Activated CD8-positive, alpha-beta memory T cell treated with anti-CD3 and anti-CD28 coated beads, Interleukin-2, amount 10 ng/mL, durations not matched to agents 7 days and 5 days (primary cell): ENCODE measurements around the gene TOP3A. TPM values are rescaled to one million over a fixed set of nuclear protein-coding genes. Genes with fewer than 3 reads are reported as not detected.

Experiments
- ATAC-seq: fragments of 150-1000 bp; cut with Tn5 transposase; one replicate; pipeline ENCODE4 v1.10.0; 2021; ENCODE audit warnings: moderate library complexity
- CTCF ChIA-PET: fragments of 350-600 bp; sonication (Branson Sonifier 250); formaldehyde crosslinking; loops from one replicate; lab custom pipeline; 2021; ENCODE audit warnings: antibody characterized with exemption; lab: Charles Lee
- DNase-seq: peaks from one replicate; pipeline ENCODE4 v3.0.0-alpha.2; 2020
- H3K27ac Mint-ChIP-seq: one replicate; pipeline ENCODE4 v1.8.0; 2021; ENCODE audit warnings: mild to moderate bottlenecking, mixed read lengths
- H3K27me3 Mint-ChIP-seq: one replicate; pipeline ENCODE4 v1.8.0; 2021; ENCODE audit warnings: mixed read lengths
- H3K36me3 Mint-ChIP-seq: one replicate; pipeline ENCODE4 v1.8.0; 2021; ENCODE audit warnings: mild to moderate bottlenecking, mixed read lengths
- H3K4me1 Mint-ChIP-seq: one replicate; pipeline ENCODE4 v1.8.0; 2021; ENCODE audit warnings: mixed read lengths
- H3K4me3 Mint-ChIP-seq: one replicate; pipeline ENCODE4 v1.8.0; 2021; ENCODE audit warnings: mild to moderate bottlenecking, moderate library complexity, mixed read lengths
- H3K9me3 Mint-ChIP-seq: one replicate; pipeline ENCODE4 v1.8.0; 2022; ENCODE audit warnings: low read depth, mixed read lengths
- microRNA-seq: library from miRNA; unstranded; fragments of <30 nt; microRNA quantifications from one replicate; pipeline ENCODE4 v1.2.0, GENCODE V29; 2022
- total RNA-seq, 2 experiments: library from RNA; stranded (reverse); gene quantifications; one replicate each; pipeline ENCODE4 v1.2.3, GENCODE V29; 2021

The TOP3A gene
- total RNA-seq, 2 experiments from 2014 or later = 75.9 to 78.4 TPM

- peaks cover 20% of the 10 kb centered on the region for H3K4me1 Mint-ChIP-seq
- no peak for ATAC-seq
- CTCF ChIA-PET = interaction anchor here (1.4 to 1.5 kb wide), 2 partner anchors 8 to 21 kb away, joined by 3 to 5 read pairs; no protein-coding TSS in a partner anchor
- H3K9me3 Mint-ChIP-seq = no peaks in the 10 kb centered on the region
- H3K4me3 Mint-ChIP-seq = peak overlapping the region; percentile 95
- peak overlapping the region; percentile 87 for H3K27ac Mint-ChIP-seq
- peaks cover 2% of the 10 kb centered on the region for H3K36me3 Mint-ChIP-seq
- no peaks in the 10 kb centered on the region for H3K27me3 Mint-ChIP-seq
- no peak for DNase-seq
Measured at GRCh38 chr17:18226284-18226945, 88.4 kb downstream of the TOP3A start.

DNA sequence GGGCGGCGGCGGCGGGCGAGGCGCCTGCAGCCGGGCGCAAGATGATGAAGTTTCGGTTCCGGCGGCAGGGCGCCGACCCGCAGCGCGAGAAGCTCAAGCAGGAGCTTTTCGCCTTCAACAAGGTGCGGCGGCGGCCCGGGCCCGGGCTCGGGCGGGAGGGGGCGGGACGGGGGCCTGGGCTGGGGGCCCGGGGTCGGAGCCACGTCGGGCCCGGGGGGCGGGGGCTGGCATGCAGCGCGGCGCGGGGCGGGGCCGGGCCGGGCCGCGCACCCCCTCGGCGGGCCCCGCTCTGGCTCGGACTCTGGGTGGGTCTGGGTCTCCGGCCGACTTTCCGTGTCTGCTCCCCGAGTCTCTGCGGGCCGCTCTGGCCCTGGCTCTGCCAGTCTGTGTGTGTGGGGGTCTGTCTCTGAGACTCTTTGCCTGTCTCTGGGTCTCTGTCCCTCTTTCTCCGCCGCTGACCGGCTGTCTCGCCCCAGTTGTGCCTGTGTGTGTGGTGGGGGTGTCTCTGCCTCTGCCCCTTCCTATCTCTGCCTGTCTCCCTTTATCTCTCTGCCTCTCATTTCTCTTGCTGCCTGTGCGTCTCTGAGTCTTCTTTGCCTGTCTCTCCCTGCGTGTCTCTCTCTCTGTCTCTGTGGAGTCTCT is 89.0 kb downstream of the TOP3A start:
- Mint-ChIP-seq H3K4me1 (peaks cover 24% of the 10 kb centered on the region), H3K27ac (peak overlapping the region; percentile 87), H3K27me3 (no peaks in the 10 kb centered on the region), H3K4me3 (peak overlapping the region; percentile 95), H3K36me3 (peaks cover 2% of the 10 kb centered on the region), H3K9me3 (no peaks in the 10 kb centered on the region)
- ATAC-seq (peak; percentile 45), DNase-seq (no peak)
- CTCF ChIA-PET = interaction anchor here (1.1 kb wide), 1 partner anchor 22 kb away, joined by 3 read pairs; no protein-coding TSS in a partner anchor

GRCh38 chr17:18225121-18225641 is 89.6 kb downstream of the TOP3A start, which contains the start of gene LLGL1:
TSS of gene LLGL1 (plus strand) at chr17:18225635. CDS start at chr17:18225683, 48 bp downstream.
- H3K9me3 Mint-ChIP-seq = no peaks in the 10 kb centered on the region
- peak; percentile 99 for ATAC-seq
- H3K27ac Mint-ChIP-seq = peak within 1 kb of the TSS; percentile 87
- DNase-seq = peak; percentile 97
- peak within 1 kb of the TSS; percentile 95 for H3K4me3 Mint-ChIP-seq
- CTCF ChIA-PET = interaction anchor here (1.1 kb wide), 1 partner anchor 22 kb away, joined by 3 read pairs; no protein-coding TSS in a partner anchor
- H3K4me1 Mint-ChIP-seq = peaks cover 25% of the 10 kb centered on the region
- no peaks in the 10 kb centered on the region for H3K27me3 Mint-ChIP-seq
- H3K36me3 Mint-ChIP-seq = peaks cover 2% of the 10 kb centered on the region

DNA sequence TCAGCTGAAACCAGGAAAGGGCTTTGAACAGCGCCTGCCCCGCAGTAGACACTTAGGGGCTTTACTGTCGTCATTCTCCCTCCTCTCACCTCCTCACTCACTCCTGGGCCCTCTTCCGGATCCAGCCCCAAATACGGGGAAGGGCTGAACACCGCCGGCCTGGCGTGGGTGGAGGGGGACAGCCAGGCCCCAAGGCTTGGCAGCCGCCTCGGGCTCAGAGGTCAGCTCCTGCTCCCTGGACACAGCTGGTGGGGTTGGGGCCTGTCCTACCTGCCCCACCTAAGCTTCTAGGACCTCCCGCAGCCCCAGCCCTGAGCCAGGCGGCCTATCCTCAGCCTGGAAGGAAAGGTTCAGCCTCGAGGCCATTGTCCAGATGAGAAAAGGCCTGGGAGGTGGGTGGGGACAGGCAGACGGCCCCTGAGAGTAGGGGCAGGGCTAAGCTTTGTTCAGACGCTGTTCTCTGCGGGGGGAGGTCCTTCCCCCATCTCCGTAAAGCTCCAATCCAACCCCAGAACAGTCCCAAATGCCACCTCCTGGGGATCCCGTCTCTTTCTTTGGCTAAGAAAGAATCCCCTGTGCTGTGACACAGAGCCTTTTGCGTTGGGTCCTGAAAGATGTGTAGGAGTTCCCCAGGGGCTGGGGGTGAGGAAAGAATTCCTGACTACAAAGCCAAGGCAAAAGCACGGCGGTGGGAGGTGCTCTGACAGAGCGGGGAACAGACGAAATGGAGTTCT is 90.2 kb downstream of the TOP3A start:
- H3K27ac Mint-ChIP-seq = peak overlapping the region; percentile 52
- peaks cover 2% of the 10 kb centered on the region for H3K36me3 Mint-ChIP-seq
- no peaks in the 10 kb centered on the region for H3K27me3 Mint-ChIP-seq
- CTCF ChIA-PET = interaction anchor here (1.1 to 1.2 kb wide), 3 partner anchors 9 to 84 kb away, joined by 3 to 5 read pairs (median 3); no protein-coding TSS in a partner anchor
- peaks cover 25% of the 10 kb centered on the region for H3K4me1 Mint-ChIP-seq
- H3K9me3 Mint-ChIP-seq = no peaks in the 10 kb centered on the region
- H3K4me3 Mint-ChIP-seq = peak overlapping the region; percentile 68
- DNase-seq (no peak), ATAC-seq (no peak)

- H3K9me3 Mint-ChIP-seq = no peaks in the 10 kb centered on the region
- H3K4me3 Mint-ChIP-seq = no peak overlapping the region
- no peaks in the 10 kb centered on the region for H3K27me3 Mint-ChIP-seq
- H3K36me3 Mint-ChIP-seq = peaks cover 2% of the 10 kb centered on the region
- CTCF ChIA-PET = interaction anchor here (1.1 to 1.2 kb wide), 2 partner anchors 8 to 84 kb away, joined by 3 to 5 read pairs; no protein-coding TSS in a partner anchor
- DNase-seq = no peak
- no peak overlapping the region for H3K27ac Mint-ChIP-seq
- H3K4me1 Mint-ChIP-seq = peaks cover 25% of the 10 kb centered on the region
- no peak for ATAC-seq
Measured at GRCh38 chr17:18224053-18224386, 90.8 kb downstream of the TOP3A start.

Small RNAs within 50 kb of the gene (microRNA-seq; reads per million reads assigned to microRNA genes)
- gene MIR6778 = not detected

Other genes starting within 250 kb of the TOP3A start
- gene DRG2, start 227.0 kb downstream of the TOP3A start, total RNA-seq = 10 to 100 TPM; 54.5 to 57.0 TPM
- 1 to 10 TPM in 1 of 2 experiments, under 1 TPM in 1; 0.82 to 1.2 TPM for gene MYO15A, start 206.2 kb downstream of the TOP3A start, total RNA-seq
- 100 to 1,000 TPM; 111 to 126 TPM for gene ALKBH5, start 131.2 kb downstream of the TOP3A start, total RNA-seq
- gene LLGL1, start 89.4 kb downstream of the TOP3A start, total RNA-seq = 10 to 100 TPM; 23.8 to 24.8 TPM
- gene FLII, start 56.3 kb downstream of the TOP3A start, total RNA-seq = 100 to 1,000 TPM; 338 to 357 TPM
- 1 to 10 TPM; 8.4 to 10.0 TPM for gene MIEF2, start 54.3 kb downstream of the TOP3A start, total RNA-seq
- gene SMCR8, start 299 bp upstream of the TOP3A start, total RNA-seq = 10 to 100 TPM; 27.5 to 31.3 TPM
- gene SHMT1, start 48.6 kb upstream of the TOP3A start, total RNA-seq = 10 to 100 TPM; 60.3 to 66.5 TPM
- not detected for gene EVPLL, start 62.8 kb upstream of the TOP3A start, total RNA-seq
- gene LGALS9C, start 161.8 kb upstream of the TOP3A start, total RNA-seq = 10 to 100 TPM in 1 of 2 experiments, 1 to 10 TPM in 1; 1.1 to 10.7 TPM